ENCODE measurements around the gene FGD6.
A peak's percentile ranks its signal among the peaks of the same experiment; 100 is the strongest.

FGD6 gene

DNA sequence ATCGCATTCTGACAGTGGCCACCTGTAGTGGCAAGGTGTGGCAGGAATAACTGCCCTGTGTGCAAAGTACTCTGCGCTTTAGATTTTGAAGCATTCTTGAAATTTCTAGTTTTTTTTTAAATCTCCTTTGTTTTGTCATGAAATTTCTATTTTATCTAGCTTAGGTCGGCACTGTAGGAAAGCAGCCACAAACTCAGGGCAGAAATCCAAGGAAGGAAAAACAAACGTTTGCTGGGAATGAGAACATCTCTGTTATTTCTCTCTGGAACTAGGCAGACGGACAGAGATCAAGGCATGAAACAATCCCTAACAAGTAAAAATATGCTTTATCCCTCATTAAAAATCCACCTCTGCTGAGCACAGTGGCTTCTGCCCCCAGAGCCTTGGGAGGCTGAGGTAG, 142.5 kb downstream of the FGD6 start:
- H3K27ac ChIP-seq = no peak overlapping the region
- TF ChIP-seq, protein P1, sequence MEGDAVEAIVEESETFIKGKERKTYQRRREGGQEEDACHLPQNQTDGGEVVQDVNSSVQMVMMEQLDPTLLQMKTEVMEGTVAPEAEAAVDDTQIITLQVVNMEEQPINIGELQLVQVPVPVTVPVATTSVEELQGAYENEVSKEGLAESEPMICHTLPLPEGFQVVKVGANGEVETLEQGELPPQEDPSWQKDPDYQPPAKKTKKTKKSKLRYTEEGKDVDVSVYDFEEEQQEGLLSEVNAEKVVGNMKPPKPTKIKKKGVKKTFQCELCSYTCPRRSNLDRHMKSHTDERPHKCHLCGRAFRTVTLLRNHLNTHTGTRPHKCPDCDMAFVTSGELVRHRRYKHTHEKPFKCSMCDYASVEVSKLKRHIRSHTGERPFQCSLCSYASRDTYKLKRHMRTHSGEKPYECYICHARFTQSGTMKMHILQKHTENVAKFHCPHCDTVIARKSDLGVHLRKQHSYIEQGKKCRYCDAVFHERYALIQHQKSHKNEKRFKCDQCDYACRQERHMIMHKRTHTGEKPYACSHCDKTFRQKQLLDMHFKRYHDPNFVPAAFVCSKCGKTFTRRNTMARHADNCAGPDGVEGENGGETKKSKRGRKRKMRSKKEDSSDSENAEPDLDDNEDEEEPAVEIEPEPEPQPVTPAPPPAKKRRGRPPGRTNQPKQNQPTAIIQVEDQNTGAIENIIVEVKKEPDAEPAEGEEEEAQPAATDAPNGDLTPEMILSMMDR (conservative IDR thresholded peaks at IDR 0.05) = no peak

DNA sequence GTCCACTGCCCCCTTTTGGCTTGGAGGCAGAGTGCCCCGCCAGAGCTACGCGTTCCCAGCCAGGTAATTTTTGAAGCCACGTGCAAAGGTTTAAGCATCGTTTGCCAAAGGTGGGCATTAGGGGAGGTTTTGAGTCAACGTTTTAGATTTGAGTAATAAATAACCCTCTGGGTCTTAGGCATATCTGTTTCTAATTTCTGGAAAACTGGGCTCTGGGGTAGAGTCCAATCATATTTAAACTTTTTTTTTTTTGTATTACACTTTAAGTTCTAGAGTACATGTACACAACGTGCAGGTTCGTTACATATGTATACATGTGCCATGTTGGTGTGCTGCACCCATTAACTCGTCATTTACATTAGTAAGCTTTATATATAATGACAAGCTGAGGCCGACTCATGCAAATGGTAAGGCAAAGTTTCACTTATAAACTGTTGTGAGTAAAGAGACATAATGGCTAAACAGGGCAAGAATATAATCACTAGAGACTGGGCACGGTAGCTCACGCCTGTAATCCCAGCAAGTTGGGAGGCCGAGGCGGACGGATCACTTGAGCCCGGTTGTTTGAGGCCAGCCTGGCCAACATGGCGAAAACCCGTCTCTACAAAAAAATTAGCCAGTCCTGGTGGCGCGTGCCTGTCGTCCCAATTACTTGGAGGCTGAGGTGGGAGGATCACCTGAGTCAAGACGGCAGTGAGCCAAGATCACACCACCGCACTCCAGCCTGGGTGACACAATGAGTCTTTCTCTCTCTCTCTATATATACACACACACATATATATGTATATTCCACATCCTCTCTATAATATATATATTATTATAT, 143.4 kb downstream of the FGD6 start:
- TF ChIP-seq, protein P1 (conservative IDR thresholded peaks at IDR 0.05) = peak; percentile 97
- peak overlapping the region; percentile 79 for H3K27ac ChIP-seq

DNA sequence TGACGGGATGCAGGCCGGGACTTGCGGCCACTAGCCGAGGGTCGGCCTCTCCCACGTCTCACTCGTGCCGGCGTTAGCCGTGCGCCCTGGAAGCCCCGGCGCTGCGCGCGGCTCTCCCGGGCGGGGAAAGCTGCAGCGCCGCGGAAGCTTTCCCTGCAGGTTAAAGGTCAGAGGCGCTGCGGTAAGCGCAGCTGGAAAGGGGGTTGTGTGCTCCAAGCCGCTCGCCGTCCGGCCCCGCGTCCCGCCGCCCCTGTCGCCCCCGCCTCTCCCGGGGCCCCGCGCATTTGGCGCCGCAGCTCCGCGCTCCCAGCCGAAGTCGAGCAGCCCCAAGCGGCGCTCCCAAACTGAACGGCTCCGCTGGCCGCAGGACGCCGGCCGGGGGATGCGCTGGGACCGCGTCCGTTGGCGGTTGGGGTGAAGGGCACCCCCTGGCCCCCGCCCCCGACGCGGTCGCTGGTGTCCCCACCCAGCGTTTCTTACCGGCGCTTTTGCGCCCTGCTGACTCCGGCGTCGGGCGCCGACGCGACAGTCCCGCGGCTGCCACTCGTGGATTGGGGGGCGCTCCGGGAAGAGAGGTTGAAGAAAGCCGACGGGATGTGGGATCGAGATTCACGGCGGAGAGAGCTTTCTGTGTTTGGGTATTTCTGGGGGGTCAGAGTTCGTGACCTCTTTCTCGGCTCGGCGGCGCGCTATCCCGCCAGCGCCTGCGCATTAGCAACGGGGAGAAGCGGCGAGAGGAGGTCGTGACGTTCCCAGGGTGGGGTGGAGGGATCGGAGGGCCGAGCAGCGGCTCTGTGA, 144.2 kb downstream of the FGD6 start, which contains the start of gene NR2C1:
NR2C1 (minus strand) TSS at position 719 of the 798 bp plus-strand sequence. CDS start 6,234 bp downstream, outside the sequence.
- TF ChIP-seq, protein P1 (conservative IDR thresholded peaks at IDR 0.05) = no peak
- peak within 1 kb of the TSS; percentile 79 for H3K27ac ChIP-seq

DNA sequence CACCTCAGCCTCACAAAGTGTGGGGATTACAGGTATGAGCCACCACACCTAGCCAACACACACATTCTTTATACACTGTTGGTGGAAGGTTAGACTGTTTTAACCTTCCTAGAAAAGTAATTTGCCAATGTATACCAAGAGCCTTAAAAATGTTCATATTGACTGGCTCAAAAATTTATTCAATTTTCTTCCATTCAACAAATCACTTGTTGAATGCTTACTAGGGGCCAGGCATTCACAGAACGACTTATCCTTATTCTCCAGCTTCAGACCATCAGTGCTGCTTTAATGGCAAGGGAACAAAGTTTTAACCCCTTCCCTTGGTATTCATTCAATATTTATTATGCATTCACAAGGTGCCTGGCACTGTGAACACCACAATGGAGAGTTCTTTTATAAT, 146.9 kb downstream of the FGD6 start:
- no peak overlapping the region for H3K27ac ChIP-seq
- TF ChIP-seq, protein P1 (conservative IDR thresholded peaks at IDR 0.05) = no peak

DNA sequence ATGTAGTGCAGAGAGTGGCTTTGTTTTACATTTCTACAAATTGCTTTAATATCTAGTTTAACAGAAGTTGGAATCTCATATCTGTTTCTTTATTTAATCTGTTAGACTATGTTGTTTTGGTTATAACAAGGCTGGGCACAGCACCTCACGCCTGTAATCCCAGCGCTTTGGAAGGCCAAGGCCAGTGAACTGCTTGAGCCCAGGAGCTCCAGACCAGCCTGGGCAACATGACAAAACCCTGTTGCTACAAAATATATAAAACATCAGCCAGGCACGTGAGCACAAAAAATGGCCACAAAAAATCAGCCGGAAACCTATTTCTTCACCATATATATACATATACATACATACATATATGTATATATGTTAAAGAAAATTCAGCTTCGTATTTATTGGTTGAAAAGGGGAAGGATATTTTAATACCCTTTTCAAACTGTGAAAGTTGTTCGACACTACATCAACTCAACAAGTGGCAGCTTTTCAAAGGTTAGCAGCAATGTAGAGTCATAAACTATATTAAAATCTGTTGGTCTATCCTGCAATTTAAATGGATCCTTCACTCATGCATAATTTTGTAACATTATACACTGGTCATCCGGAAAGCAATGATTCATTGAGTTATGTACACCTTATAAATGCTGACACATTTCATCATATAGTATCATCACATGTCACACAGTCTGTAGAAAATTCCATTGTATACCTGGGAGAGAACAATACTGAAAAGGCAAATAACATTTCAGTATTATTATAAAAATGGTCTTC, 151.0 kb downstream of the FGD6 start:
- TF ChIP-seq, protein P1 (conservative IDR thresholded peaks at IDR 0.05) = no peak
- H3K27ac ChIP-seq = no peak overlapping the region

DNA sequence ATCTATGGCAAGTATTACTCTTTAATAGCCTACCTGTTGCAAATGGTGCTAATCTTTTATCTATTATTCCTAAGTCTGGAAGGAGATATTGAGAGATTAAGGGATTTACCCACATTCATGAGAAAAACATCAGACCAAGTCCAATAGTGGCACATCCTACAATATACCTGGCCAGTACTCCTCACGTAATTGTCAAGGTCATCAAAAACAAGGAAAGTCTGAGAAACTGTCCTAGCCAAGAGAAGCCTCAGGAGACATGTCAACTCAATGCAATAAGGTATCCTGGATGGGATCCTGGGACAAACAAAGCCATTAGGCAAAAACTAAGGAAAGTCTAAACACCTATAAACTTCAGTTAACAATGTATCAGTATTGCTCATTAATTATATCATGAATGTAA, 156.3 kb downstream of the FGD6 start:
- no peak overlapping the region for H3K27ac ChIP-seq

More for the DNA sequence above, 156.3 kb downstream of the FGD6 start:
- TF ChIP-seq, protein P1 (conservative IDR thresholded peaks at IDR 0.05) = no peak

All from VCaP (cell line).